ENCODE data around the gene MSANTD1.

The MSANTD1 gene

DNA sequence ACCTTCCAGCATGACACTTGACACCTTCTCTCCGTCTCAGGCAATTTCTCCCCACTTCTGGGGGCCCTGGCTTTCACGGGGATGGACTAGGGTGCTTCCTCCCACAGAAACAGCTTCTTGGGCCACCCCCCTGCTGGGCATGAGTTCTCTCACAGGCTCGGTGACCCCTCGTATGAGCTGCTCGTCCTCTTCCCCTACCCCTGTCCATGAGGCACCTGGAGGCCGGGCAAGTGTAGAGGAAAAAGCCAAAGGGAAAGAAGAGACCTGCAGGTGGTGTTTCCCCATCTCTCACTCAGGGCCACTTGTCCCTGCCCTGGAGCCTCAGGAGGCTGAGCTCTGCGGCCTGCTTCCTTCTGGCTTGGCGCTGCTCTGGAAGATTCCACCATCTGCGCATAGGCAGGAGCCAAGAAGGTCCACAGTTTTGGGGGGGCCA, 41.9 kb downstream of the MSANTD1 start:
- H3K27me3 ChIP-seq (replicated peaks; ENCODE audit: control insufficient read depth, insufficient read depth, low read length, poor library complexity, severe bottlenecking): no peaks in the 10 kb centered on the region
- no peaks in the 10 kb centered on the region for H3K9me3 ChIP-seq (ENCODE audit: control insufficient read depth, low read length)
- no peak for DNase-seq
- no peak overlapping the region for H3K27ac ChIP-seq (ENCODE audit: insufficient read depth, low read length, poor library complexity, severe bottlenecking)
- no peaks in the 10 kb centered on the region for H3K36me3 ChIP-seq (ENCODE audit: control insufficient read depth, insufficient read depth, low read length)
- no peak overlapping the region for H3K4me3 ChIP-seq (ENCODE audit: insufficient read depth, low read depth, low read length, poor library complexity, severe bottlenecking)
- peaks cover 12% of the 10 kb centered on the region for H3K4me1 ChIP-seq (ENCODE audit: control insufficient read depth, insufficient read depth, low read length, poor library complexity, severe bottlenecking)

DNA sequence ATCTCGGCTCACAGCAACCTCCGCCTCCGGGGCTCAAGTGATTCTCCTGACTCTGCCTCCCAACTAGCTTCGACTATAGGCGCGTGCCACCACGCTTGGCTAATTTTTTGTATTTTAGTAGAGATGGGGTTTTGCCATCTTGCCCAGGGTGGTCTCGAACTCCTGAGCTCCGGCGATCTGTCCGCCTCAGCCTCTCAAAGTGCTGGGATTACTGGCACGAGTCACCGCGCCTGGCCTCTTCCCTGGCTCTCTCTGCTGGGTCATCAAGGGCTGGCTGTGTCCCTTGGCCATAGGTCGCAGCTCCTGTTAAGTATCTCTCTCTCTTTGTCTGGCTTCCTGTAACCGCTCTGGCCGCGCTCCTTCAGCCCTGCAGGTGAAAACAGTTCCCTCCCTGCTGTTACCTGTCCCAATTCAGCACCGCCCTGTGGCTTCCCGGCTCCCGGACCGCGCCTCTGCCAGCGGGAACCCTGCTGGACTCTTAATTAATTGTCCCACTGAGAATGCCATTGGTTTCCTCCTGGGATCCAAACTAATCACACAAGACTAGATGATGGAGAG, 42.5 kb downstream of the MSANTD1 start:
- peak overlapping the region; percentile 80 for H3K4me3 ChIP-seq (ENCODE audit: insufficient read depth, low read depth, low read length, poor library complexity, severe bottlenecking)
- H3K4me1 ChIP-seq (ENCODE audit: control insufficient read depth, insufficient read depth, low read length, poor library complexity, severe bottlenecking): peaks cover 12% of the 10 kb centered on the region
- no peaks in the 10 kb centered on the region for H3K9me3 ChIP-seq (ENCODE audit: control insufficient read depth, low read length)
- H3K27ac ChIP-seq (ENCODE audit: insufficient read depth, low read length, poor library complexity, severe bottlenecking): no peak overlapping the region
- H3K36me3 ChIP-seq (ENCODE audit: control insufficient read depth, insufficient read depth, low read length): no peaks in the 10 kb centered on the region
- DNase-seq: no peak
- no peaks in the 10 kb centered on the region for H3K27me3 ChIP-seq (replicated peaks; ENCODE audit: control insufficient read depth, insufficient read depth, low read length, poor library complexity, severe bottlenecking)

DNA sequence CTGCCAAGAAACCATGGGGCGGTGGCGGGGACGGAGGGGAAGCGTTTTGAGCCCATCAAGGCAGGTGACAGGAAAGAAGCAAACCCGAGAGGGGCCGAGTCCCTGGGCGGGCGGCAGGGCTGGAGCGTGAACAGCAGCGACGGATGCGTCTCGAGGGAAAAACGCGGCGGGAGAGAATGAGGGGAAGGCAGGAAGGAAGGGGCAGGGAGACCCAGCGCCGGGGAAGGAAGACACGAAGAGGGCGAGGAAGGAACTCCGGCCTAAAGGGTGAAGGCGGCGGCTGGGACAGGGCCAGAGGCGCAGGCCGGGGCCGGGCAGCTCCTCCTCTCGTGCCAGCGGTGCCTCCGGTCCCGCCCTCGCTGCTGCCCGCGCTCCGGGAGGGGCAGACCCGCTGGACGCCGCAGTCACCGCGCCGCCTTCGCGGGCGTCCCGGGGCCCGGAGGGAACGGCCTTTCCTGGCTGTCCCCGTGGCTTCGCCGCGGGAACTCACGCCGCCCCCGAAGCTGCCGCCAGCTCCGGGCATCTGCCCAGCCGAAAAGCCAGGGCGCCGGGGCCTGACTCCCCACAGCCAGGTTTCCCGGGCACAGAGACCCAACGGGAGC, 43.1 kb downstream of the MSANTD1 start:
- Histone ChIP-seq H3K9me3 (ENCODE audit: control insufficient read depth, low read length) (no peaks in the 10 kb centered on the region), H3K4me1 (ENCODE audit: control insufficient read depth, insufficient read depth, low read length, poor library complexity, severe bottlenecking) (peaks cover 12% of the 10 kb centered on the region), H3K27ac (ENCODE audit: insufficient read depth, low read length, poor library complexity, severe bottlenecking) (no peak overlapping the region), H3K4me3 (ENCODE audit: insufficient read depth, low read depth, low read length, poor library complexity, severe bottlenecking) (peak overlapping the region; percentile 80), H3K27me3 (replicated peaks; ENCODE audit: control insufficient read depth, insufficient read depth, low read length, poor library complexity, severe bottlenecking) (no peaks in the 10 kb centered on the region), H3K36me3 (ENCODE audit: control insufficient read depth, insufficient read depth, low read length) (no peaks in the 10 kb centered on the region)
- peak in 1 of 3 donors; percentile 23 for DNase-seq

DNA sequence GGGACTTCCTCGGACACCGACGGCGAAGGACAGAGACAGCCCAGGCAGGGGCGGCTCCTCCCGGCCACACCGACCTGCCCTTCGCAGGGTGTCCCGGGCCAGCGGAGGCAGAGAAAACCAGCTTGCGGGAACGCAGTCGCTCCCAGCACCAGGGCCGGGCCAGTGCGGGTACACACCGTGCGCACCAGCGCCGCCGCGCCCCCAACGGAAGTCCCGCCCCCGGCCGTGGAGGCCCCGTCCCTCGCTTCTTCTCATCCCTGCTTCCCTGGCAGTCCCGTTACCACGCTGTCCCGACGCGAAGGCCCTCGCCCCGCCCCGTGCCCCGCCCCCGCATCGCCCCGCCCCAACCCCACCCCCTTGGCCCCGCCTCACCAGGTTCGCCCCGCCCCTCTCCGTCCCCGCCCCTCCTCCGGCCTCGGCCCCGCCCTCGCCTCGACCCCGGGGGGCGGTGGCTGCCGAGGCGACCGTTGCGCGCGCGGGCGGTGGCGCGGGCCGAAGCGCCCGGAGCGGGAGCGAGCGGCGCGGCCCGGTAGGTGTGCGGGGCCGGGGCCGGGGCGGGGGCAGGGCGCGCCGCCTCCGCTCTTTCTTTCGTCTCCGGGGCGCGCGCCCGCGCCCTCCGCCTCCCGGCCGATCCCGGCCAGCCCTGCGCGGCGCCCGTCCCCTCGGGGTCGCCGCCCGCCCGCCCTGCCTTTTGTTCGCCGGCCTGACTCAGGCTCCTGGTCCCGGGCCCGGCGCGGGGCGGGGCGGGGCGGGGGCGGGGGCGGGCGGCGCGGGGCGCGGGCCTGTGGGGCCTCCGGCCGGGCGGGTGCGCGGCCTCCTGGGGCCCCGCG, 43.8 kb downstream of the MSANTD1 start, which contains the start of gene RGS12:
RGS12 (plus strand) TSS at position 451 of the 830 bp plus-strand sequence. CDS start 23,150 bp downstream, outside the sequence.
- H3K4me1 ChIP-seq (ENCODE audit: control insufficient read depth, insufficient read depth, low read length, poor library complexity, severe bottlenecking): peaks cover 12% of the 10 kb centered on the region
- H3K36me3 ChIP-seq (ENCODE audit: control insufficient read depth, insufficient read depth, low read length): no peaks in the 10 kb centered on the region
- H3K4me3 ChIP-seq (ENCODE audit: insufficient read depth, low read depth, low read length, poor library complexity, severe bottlenecking): peak within 1 kb of the TSS; percentile 80
- H3K27ac ChIP-seq (ENCODE audit: insufficient read depth, low read length, poor library complexity, severe bottlenecking): peak within 1 kb of the TSS; percentile 14
- DNase-seq: peak; percentile 76 to 81 (median 77)
- H3K27me3 ChIP-seq (replicated peaks; ENCODE audit: control insufficient read depth, insufficient read depth, low read length, poor library complexity, severe bottlenecking): no peaks in the 10 kb centered on the region
- H3K9me3 ChIP-seq (ENCODE audit: control insufficient read depth, low read length): no peaks in the 10 kb centered on the region

DNA sequence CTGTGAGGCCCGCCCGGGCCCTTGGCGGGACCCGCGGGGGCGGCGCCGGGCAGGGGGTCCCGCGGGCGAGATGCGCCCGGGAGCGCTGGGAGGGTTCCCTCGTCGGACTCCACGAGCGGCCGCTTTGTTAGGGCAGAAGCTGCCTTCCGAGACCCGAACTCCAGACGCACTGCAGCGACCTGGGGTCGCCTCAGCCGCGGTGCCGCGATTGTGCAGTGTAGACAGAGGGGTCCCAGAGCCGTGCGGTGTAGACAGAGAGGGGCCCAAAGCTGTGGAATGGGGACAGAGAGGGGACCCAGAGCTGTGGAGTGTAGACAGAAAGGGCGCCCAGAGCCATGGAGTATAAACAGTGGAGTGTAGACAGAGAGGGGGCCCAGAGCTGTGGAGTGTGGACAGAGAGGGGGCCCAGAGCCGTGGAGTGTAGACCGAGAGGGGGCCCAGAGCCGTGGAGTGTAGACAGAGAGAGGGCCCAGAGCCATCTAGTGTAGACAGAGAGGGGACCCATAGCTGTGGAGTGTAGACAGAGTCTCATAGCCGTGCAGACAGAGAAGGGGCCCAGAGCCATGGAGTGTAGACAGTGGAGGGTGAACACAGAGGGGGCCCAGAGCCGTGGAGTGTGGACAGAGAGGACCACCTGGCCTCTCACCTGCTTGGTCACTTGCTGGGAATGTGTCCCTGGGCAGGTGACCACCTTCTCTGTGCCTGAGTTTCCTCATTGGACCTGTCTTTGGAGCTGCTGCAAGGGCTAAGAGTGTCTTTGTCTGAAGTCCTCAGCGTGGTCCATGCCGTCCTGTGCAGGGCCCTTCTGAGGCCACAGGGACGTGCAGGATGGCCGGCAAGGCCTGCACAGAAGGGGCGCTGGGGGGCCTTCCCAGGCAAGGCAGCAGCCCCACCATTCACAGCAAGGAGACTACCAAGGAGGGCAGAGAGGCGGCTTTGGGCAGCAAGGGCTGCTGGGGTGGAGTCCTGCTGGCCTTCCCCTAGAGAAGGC, 44.7 kb downstream of the MSANTD1 start:
- Histone ChIP-seq H3K27me3 (replicated peaks; ENCODE audit: control insufficient read depth, insufficient read depth, low read length, poor library complexity, severe bottlenecking) (no peaks in the 10 kb centered on the region), H3K27ac (ENCODE audit: insufficient read depth, low read length, poor library complexity, severe bottlenecking) (peak overlapping the region; percentile 14), H3K4me3 (ENCODE audit: insufficient read depth, low read depth, low read length, poor library complexity, severe bottlenecking) (peak overlapping the region; percentile 26), H3K36me3 (ENCODE audit: control insufficient read depth, insufficient read depth, low read length) (no peaks in the 10 kb centered on the region), H3K9me3 (ENCODE audit: control insufficient read depth, low read length) (no peaks in the 10 kb centered on the region), H3K4me1 (ENCODE audit: control insufficient read depth, insufficient read depth, low read length, poor library complexity, severe bottlenecking) (peaks cover 12% of the 10 kb centered on the region)
- no peak for DNase-seq

DNA sequence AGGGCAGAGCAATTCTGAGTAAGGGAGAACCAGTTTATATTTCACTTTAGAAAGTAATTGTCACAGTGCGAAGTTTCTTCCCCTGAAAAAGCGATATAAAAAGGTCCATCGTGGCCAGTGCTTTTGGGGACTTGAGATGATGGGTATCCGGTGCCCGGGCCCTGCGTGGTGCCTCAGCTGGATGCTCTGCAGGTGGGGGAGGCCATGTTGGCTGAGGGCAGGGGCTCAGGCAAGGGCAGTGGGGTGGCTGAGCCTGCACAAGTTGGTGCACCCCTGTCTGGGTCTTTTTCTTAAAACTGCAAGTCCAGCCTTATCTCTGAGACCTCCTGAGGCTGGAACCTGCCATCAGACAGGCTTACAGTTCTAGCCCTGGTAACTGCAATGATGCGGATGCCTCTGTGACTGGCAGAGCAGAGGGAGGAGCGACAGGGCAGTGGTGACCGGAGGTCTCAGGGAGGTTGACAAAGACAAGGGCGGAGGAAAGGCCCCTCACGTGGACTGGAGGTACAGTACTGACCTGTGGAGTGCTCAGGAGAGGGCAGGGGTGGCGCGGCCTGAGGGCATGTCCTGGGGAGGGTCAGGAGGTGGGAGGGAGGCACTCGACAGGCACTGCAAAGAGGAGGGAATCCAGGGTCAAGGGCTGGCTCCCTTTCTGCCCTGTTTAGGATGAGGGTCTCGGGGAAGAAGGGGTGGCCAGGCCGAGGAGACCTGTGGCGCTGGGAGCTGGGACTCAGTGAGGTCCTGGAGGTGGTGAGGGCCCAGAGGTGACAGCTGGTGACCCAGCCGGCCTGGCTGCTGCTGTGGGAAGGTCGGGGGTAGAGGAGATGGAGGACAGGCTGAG, 45.7 kb downstream of the MSANTD1 start:
- Histone ChIP-seq H3K4me1 (ENCODE audit: control insufficient read depth, insufficient read depth, low read length, poor library complexity, severe bottlenecking) (peaks cover 12% of the 10 kb centered on the region), H3K9me3 (ENCODE audit: control insufficient read depth, low read length) (no peaks in the 10 kb centered on the region), H3K27me3 (replicated peaks; ENCODE audit: control insufficient read depth, insufficient read depth, low read length, poor library complexity, severe bottlenecking) (no peaks in the 10 kb centered on the region), H3K4me3 (ENCODE audit: insufficient read depth, low read depth, low read length, poor library complexity, severe bottlenecking) (no peak overlapping the region), H3K27ac (ENCODE audit: insufficient read depth, low read length, poor library complexity, severe bottlenecking) (no peak overlapping the region), H3K36me3 (ENCODE audit: control insufficient read depth, insufficient read depth, low read length) (no peaks in the 10 kb centered on the region)
- no peak for DNase-seq

DNA sequence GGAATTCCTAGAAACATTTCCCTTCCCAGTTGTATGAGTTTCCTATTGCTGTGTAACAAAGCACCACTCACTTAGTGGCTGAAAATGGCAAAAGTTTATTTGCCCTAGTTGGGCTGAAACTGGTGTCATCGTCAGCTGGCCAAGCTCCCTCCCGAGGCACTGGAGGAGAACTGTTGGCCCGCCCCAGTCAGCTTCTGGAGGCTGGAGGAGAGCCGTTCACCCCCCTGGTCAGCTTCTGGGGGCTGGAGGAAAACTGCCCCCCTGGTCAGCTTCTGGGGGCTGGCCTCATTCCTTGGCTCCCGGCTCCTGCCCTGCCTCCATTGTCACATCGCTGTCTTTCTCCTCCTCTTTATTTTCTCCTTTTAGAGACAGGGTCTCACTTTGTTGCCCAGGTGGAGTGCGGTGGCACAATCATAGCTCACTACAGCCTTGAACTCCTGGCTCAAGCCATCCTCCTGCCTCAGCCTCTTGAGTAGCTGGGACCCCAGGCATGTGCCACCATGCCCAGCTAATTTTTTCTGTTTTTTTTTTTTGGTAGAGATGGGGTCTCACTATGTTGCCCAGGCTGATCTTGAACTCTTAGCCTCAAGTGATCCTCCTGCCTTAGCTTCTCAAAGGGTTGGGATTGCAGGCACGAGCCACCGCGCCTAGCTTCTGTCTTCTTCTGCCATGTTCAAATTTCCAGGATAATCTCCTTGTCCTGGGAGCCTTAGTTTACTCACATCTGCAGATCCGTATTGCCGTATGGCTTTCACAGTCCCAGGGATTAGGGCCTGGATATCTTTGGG, 47.1 kb downstream of the MSANTD1 start:
- H3K4me3 ChIP-seq (ENCODE audit: insufficient read depth, low read depth, low read length, poor library complexity, severe bottlenecking): no peak overlapping the region
- no peak overlapping the region for H3K27ac ChIP-seq (ENCODE audit: insufficient read depth, low read length, poor library complexity, severe bottlenecking)
- DNase-seq: no peak
- H3K4me1 ChIP-seq (ENCODE audit: control insufficient read depth, insufficient read depth, low read length, poor library complexity, severe bottlenecking): peaks cover 12% of the 10 kb centered on the region
- H3K27me3 ChIP-seq (replicated peaks; ENCODE audit: control insufficient read depth, insufficient read depth, low read length, poor library complexity, severe bottlenecking): no peaks in the 10 kb centered on the region
- H3K36me3 ChIP-seq (ENCODE audit: control insufficient read depth, insufficient read depth, low read length): no peaks in the 10 kb centered on the region
- no peaks in the 10 kb centered on the region for H3K9me3 ChIP-seq (ENCODE audit: control insufficient read depth, low read length)

DNA sequence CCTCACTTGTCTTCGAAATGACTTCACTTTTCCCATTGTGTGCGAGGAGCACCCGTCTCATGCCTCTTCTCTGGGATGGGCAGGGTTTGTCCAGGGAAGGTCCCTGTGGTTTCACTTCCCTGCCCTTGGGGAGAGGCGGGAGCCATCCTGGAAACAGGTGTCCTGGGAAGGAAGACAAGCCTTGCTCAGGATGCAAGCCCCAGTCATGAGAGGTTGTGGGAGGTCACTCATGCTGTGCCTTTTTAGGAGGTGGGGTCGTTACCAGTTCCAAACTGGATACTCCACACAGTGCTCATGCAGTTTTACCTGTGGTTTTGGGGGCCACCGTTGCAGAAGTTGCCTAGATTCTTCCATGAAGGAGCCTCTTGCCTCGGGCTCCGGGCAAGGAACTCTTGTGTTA, 47.7 kb downstream of the MSANTD1 start:
- H3K4me3 ChIP-seq (ENCODE audit: insufficient read depth, low read depth, low read length, poor library complexity, severe bottlenecking): no peak overlapping the region
- H3K36me3 ChIP-seq (ENCODE audit: control insufficient read depth, insufficient read depth, low read length): no peaks in the 10 kb centered on the region
- no peaks in the 10 kb centered on the region for H3K27me3 ChIP-seq (replicated peaks; ENCODE audit: control insufficient read depth, insufficient read depth, low read length, poor library complexity, severe bottlenecking)
- no peaks in the 10 kb centered on the region for H3K9me3 ChIP-seq (ENCODE audit: control insufficient read depth, low read length)
- peaks cover 15% of the 10 kb centered on the region for H3K4me1 ChIP-seq (ENCODE audit: control insufficient read depth, insufficient read depth, low read length, poor library complexity, severe bottlenecking)
- DNase-seq: no peak
- no peak overlapping the region for H3K27ac ChIP-seq (ENCODE audit: insufficient read depth, low read length, poor library complexity, severe bottlenecking)

Data from effector memory CD4-positive, alpha-beta T cell (primary cell).